Caco-2 (cell line): Measurements from ENCODE around the gene ELF4. TPM values are rescaled to one million over a fixed set of nuclear protein-coding genes. Genes with fewer than 3 reads are reported as not detected.
A peak's percentile ranks its signal among the peaks of the same experiment; 100 is the strongest.

Experiments
- BruUV-seq: library from RNA; stranded (reverse); fragments of 400-500 nt; replicated peaks from 2 replicates; lab custom pipeline; 2021; lab: Mats Ljungman, UMichigan
- CTCF ChIA-PET: fragments of 300-600 bp; sonication (Branson Sonifier 250); formaldehyde crosslinking; loops from one replicate; lab custom pipeline; 2022; ENCODE audit warnings: antibody characterized with exemption; lab: Charles Lee
- POLR2A ChIA-PET: fragments of 300-600 bp; sonication (Branson Sonifier 250); formaldehyde crosslinking; loops from one replicate; lab custom pipeline; 2022; ENCODE audit warnings: antibody characterized with exemption; lab: Charles Lee
- DNase-seq, 2 experiments: peaks; one replicate each; pipeline versions ENCODE4 v3.0.0 to v3.0.0-alpha.2; 2020 to 2022
- H3K27me3 ChIP-seq: replicated peaks from 2 replicates; pipeline ENCODE4 v1.6.0; 2011; ENCODE audit warnings: low read length; ENCODE audit not compliant: control insufficient read depth, insufficient read depth
- H3K36me3 ChIP-seq: 2 replicates; pipeline ENCODE4 v1.5.1; 2011; ENCODE audit warnings: low read length; ENCODE audit not compliant: control insufficient read depth, insufficient read depth
- H3K4me1 ChIP-seq: fragments of 250-450 bp; sonication (Bioruptor Pico); 2 replicates; pipeline ENCODE4 v1.5.1; 2020; ENCODE audit warnings: mild to moderate bottlenecking
- H3K4me3 ChIP-seq: 2 replicates; pipeline ENCODE4 v1.5.1; 2011; ENCODE audit warnings: low read depth, mild to moderate bottlenecking, control low read depth, low read length
- H3K9me3 ChIP-seq: fragments of 250-450 bp; sonication (Bioruptor Pico); 2 replicates; pipeline ENCODE4 v1.5.1; 2020; ENCODE audit warnings: mild to moderate bottlenecking, moderate library complexity
- H3K27ac Mint-ChIP-seq: one replicate; pipeline ENCODE4 v1.8.0; 2022; ENCODE audit warnings: mixed read lengths; ENCODE audit not compliant: unreplicated experiment
- H3K27me3 Mint-ChIP-seq: one replicate; pipeline ENCODE4 v1.8.0; 2022; ENCODE audit warnings: mixed read lengths; ENCODE audit not compliant: insufficient read depth, unreplicated experiment
- H3K36me3 Mint-ChIP-seq: one replicate; pipeline ENCODE4 v1.8.0; 2022; ENCODE audit warnings: mild to moderate bottlenecking, mixed read lengths; ENCODE audit not compliant: insufficient read depth, unreplicated experiment
- H3K4me1 Mint-ChIP-seq: one replicate; pipeline ENCODE4 v1.8.0; 2022; ENCODE audit warnings: low read depth, mixed read lengths; ENCODE audit not compliant: unreplicated experiment
- H3K4me3 Mint-ChIP-seq: one replicate; pipeline ENCODE4 v1.8.0; 2022; ENCODE audit warnings: mild to moderate bottlenecking, moderate library complexity, mixed read lengths; ENCODE audit not compliant: unreplicated experiment
- H3K9me3 Mint-ChIP-seq: one replicate; pipeline ENCODE4 v1.8.0; 2022; ENCODE audit warnings: mixed read lengths; ENCODE audit not compliant: unreplicated experiment
- intact Hi-C: fragments of 100-400 bp; cut with micrococcal nuclease; formaldehyde crosslinking; loops from one replicate; pipeline ENCODE4 v1.10.0; 2022; ENCODE audit not compliant: unreplicated experiment
- total RNA-seq: library from RNA; stranded (reverse); gene quantifications from 2 replicates; pipeline ENCODE4 v1.2.3, GENCODE V29; 2022
- TF ChIP-seq, protein P1 (sequence below), 2 experiments: fragments of 200-600 bp in 1 of 2; IDR thresholded peaks; 1 replicate in 1 of 2; 2 replicates in 1 of 2; pipeline versions ENCODE4 v1.5.1 to v1.8.0; 2011 to 2022; ENCODE audit warnings: antibody characterized with exemption in 1 of 2, control low read depth in 1 of 2, inconsistent platforms in 1 of 2, low read depth in 1 of 2, low read length in 1 of 2, mild to moderate bottlenecking in 1 of 2, moderate library complexity in 1 of 2; ENCODE audit not compliant: insufficient read depth in 1 of 2, severe bottlenecking in 1 of 2, unreplicated experiment in 1 of 2

Gene ELF4
- total RNA-seq, 1 experiment from 2014 or later, result 25.3 TPM

DNA sequence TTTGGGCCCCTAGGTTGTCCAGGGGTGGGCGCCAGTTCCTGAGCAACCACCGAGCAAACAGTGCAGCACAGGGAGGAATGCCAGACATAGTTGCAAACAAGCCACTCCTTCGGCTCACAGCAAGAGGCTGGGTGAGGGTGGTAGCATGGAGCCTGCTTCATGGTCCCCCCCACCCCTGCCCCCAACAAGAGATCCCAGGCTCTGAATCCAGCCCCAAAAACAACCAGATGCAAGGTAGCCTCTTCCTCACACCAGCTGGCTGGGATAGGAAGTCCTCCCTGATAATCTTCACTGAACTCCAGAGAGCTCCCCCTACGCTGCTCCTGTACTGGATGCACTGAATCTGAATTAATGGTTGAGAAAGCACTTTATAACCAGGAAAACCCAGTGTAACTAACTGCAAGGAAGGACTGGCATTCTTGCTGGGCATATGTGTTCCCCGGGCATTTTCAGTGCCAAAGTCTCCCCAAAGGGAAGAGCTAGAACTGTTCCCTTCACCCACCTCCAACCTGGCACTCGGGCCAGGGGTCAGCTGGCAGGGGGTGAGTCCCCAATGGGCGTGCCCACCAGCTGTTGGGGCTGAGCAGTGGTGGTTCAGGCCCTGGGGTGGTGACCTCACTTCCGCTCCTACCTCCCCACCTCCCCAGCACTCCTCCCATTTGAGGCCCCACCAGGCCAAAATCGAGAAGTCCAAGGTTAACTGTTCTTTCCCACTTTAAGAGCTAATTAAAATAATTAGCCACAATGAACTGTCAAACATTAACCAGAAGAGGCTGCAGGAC is 1.5 kb downstream of the ELF4 start:
- POLR2A ChIA-PET, result interaction anchor here (0.6 to 1.1 kb wide), 3 partner anchors 16 to 48 kb away, joined by 3 to 5 read pairs (median 3); no protein-coding TSS in a partner anchor
- H3K27ac Mint-ChIP-seq, result peak overlapping the region; percentile 83

DNA sequence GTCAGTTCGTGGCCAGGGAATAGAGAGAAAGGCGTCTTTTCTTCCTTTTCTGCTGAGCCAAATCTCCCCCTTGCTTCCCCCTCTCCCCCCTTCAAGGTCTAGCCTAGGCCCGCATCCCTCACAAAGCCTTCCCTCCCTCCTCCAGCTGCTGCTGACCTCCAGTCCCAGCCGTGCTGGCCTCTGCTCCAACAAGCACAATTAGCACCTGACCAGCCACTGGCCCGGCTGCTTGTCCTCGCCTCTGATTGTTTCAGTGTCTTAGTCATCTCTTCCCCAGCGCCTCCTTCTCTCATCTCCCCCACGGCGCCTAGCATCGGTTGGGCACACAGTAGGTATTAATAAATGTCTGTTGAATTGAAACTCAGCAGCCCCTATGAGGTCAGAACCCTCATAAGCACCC is 4.2 kb downstream of the ELF4 start:
- no peaks in the 10 kb centered on the region for H3K27me3 ChIP-seq
- no TSS peak for BruUV-seq
- no peaks in the 10 kb centered on the region for H3K27me3 Mint-ChIP-seq
- intact Hi-C loops, result no loop called here
- H3K36me3 ChIP-seq, result no peaks in the 10 kb centered on the region
- H3K4me3 ChIP-seq, result no peak overlapping the region
- peaks cover 7% of the 10 kb centered on the region; the same call in 1 of the 2 replicates for H3K4me1 ChIP-seq
- H3K9me3 ChIP-seq, result no peaks in the 10 kb centered on the region
- peaks cover 9% of the 10 kb centered on the region for H3K36me3 Mint-ChIP-seq
- ChIA-PET POLR2A (no interaction called here), CTCF (no interaction called here)
- TF ChIP-seq, protein P1, sequence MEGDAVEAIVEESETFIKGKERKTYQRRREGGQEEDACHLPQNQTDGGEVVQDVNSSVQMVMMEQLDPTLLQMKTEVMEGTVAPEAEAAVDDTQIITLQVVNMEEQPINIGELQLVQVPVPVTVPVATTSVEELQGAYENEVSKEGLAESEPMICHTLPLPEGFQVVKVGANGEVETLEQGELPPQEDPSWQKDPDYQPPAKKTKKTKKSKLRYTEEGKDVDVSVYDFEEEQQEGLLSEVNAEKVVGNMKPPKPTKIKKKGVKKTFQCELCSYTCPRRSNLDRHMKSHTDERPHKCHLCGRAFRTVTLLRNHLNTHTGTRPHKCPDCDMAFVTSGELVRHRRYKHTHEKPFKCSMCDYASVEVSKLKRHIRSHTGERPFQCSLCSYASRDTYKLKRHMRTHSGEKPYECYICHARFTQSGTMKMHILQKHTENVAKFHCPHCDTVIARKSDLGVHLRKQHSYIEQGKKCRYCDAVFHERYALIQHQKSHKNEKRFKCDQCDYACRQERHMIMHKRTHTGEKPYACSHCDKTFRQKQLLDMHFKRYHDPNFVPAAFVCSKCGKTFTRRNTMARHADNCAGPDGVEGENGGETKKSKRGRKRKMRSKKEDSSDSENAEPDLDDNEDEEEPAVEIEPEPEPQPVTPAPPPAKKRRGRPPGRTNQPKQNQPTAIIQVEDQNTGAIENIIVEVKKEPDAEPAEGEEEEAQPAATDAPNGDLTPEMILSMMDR (IDR thresholded peaks at IDR 0.05; ENCODE audit: insufficient read depth in 1 of 2, low read depth in 1 of 2, low read length in 1 of 2, severe bottlenecking in 1 of 2, unreplicated experiment in 1 of 2), result no peak
- peaks cover 17% of the 10 kb centered on the region for H3K4me1 Mint-ChIP-seq
- DNase-seq, result no peak
- H3K9me3 Mint-ChIP-seq, result no peaks in the 10 kb centered on the region
- H3K4me3 Mint-ChIP-seq, result no peak overlapping the region
- H3K27ac Mint-ChIP-seq, result peak overlapping the region; percentile 77

More for the DNA sequence above, 1.5 kb downstream of the ELF4 start:
- no peaks in the 10 kb centered on the region for H3K36me3 ChIP-seq
- TF ChIP-seq, protein P1 (IDR thresholded peaks at IDR 0.05; ENCODE audit: insufficient read depth in 1 of 2, low read depth in 1 of 2, low read length in 1 of 2, severe bottlenecking in 1 of 2, unreplicated experiment in 1 of 2), result peak in 1 of 2 experiments; percentile 25
- intact Hi-C loops, result loop anchor here (1.0 kb wide), 1 partner anchor 159 kb away; the partner anchor contains the start of gene ZNF280C
- peaks cover 12% of the 10 kb centered on the region for H3K4me1 Mint-ChIP-seq
- DNase-seq, result peak; percentile 53 to 58
- no peaks in the 10 kb centered on the region for H3K9me3 Mint-ChIP-seq
- H3K27me3 Mint-ChIP-seq, result no peaks in the 10 kb centered on the region
- H3K36me3 Mint-ChIP-seq, result no peaks in the 10 kb centered on the region
- H3K4me3 ChIP-seq, result peak overlapping the region; percentile 70
- CTCF ChIA-PET, result no interaction called here
- H3K4me1 ChIP-seq, result peaks cover 7% of the 10 kb centered on the region; the same call in 1 of the 2 replicates
- H3K9me3 ChIP-seq, result no peaks in the 10 kb centered on the region
- no peaks in the 10 kb centered on the region for H3K27me3 ChIP-seq
- peak overlapping the region; percentile 90 for H3K4me3 Mint-ChIP-seq
- BruUV-seq, result TSS peak; percentile 22

DNA sequence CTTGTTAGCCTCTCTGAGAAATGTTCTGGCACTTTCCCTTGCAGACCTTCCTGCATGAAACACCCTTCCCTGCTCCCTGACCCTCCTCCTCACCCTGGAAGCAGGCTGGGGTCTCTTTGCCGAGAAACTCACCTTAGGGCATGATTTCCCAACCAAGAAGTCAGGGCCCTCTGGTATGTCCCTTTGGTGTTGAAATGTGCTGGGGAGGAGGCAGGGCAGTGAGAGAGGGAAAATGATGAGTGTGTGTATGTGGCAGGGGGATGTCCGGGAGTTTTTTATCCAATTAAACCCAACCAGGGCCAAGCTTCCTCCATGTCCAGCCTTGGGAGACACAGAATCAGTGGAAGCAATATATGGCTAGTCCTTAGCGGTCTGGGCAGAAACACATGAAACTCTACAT is 5.1 kb downstream of the ELF4 start:
- CTCF ChIA-PET, result no interaction called here
- intact Hi-C loops, result no loop called here
- DNase-seq, result no peak
- Histone ChIP-seq H3K4me3 (no peak overlapping the region), H3K4me1 (peaks cover 7% of the 10 kb centered on the region; the same call in 1 of the 2 replicates), H3K27me3 (no peaks in the 10 kb centered on the region), H3K36me3 (no peaks in the 10 kb centered on the region), H3K9me3 (no peaks in the 10 kb centered on the region)
- Mint-ChIP-seq H3K36me3 (peaks cover 17% of the 10 kb centered on the region), H3K27ac (no peak overlapping the region), H3K4me1 (peaks cover 17% of the 10 kb centered on the region), H3K4me3 (no peak overlapping the region), H3K27me3 (no peaks in the 10 kb centered on the region), H3K9me3 (no peaks in the 10 kb centered on the region)
- POLR2A ChIA-PET, result no interaction called here
- BruUV-seq, result no TSS peak
- TF ChIP-seq, protein P1 (IDR thresholded peaks at IDR 0.05; ENCODE audit: insufficient read depth in 1 of 2, low read depth in 1 of 2, low read length in 1 of 2, severe bottlenecking in 1 of 2, unreplicated experiment in 1 of 2), result no peak
